COLO668 (cell line): ENCODE results near the gene CCDC34.
"Not testable (repeated sequence)": the region's sequence is repeated elsewhere in the genome, so short reads cannot be mapped to it uniquely, and the experiment has no call there.

Source experiments
- DNase-seq: peaks from one replicate; lab custom pipeline; 2025; ENCODE audit not compliant: unreplicated experiment; lab: John Stamatoyannopoulos, UW

The CCDC34 gene

GRCh38 chr11:27328614-27329013 lies 34.4 kb downstream of the CCDC34 start:
- DNase-seq, result no peak

GRCh38 chr11:27327064-27327463 lies 36.0 kb downstream of the CCDC34 start:
- DNase-seq, result not testable (repeated sequence)

GRCh38 chr11:27322196-27322595 lies 40.8 kb downstream of the CCDC34 start:
- DNase-seq, result not testable (repeated sequence)

GRCh38 chr11:27321340-27321739 lies 41.7 kb downstream of the CCDC34 start:
- DNase-seq, result peak; percentile 28

GRCh38 chr11:27319072-27319471 lies 43.9 kb downstream of the CCDC34 start:
- no peak for DNase-seq

- no peak for DNase-seq
Observed at GRCh38 chr11:27317751-27318150, 45.3 kb downstream of the CCDC34 start.

GRCh38 chr11:27315836-27316235 lies 47.2 kb downstream of the CCDC34 start:
- no peak for DNase-seq

- DNase-seq, result no peak
Observed at GRCh38 chr11:27313157-27313821, 49.7 kb downstream of the CCDC34 start.

- no peak for DNase-seq
Observed at GRCh38 chr11:27312110-27312509, 50.9 kb downstream of the CCDC34 start.

- no peak for DNase-seq
Observed at GRCh38 chr11:27310707-27311106, 52.3 kb downstream of the CCDC34 start.

GRCh38 chr11:27310182-27310581 lies 52.8 kb downstream of the CCDC34 start:
- DNase-seq, result no peak

GRCh38 chr11:27309046-27309445 lies 54.0 kb downstream of the CCDC34 start:
- no peak for DNase-seq

- DNase-seq, result no peak
Observed at GRCh38 chr11:27307232-27307631, 55.8 kb downstream of the CCDC34 start.

- DNase-seq, result no peak
Observed at GRCh38 chr11:27305751-27306150, 57.3 kb downstream of the CCDC34 start.

- no peak for DNase-seq
Observed at GRCh38 chr11:27304514-27304913, 58.5 kb downstream of the CCDC34 start.

- no peak for DNase-seq
Observed at GRCh38 chr11:27303903-27304302, 59.1 kb downstream of the CCDC34 start.

GRCh38 chr11:27300974-27301373 lies 62.0 kb downstream of the CCDC34 start:
- DNase-seq, result no peak

GRCh38 chr11:27297616-27298015 lies 65.4 kb downstream of the CCDC34 start:
- DNase-seq, result no peak

- no peak for DNase-seq
Observed at GRCh38 chr11:27296497-27296896, 66.5 kb downstream of the CCDC34 start.

- DNase-seq, result no peak
Observed at GRCh38 chr11:27295928-27296327, 67.1 kb downstream of the CCDC34 start.

- no peak for DNase-seq
Observed at GRCh38 chr11:27294654-27295053, 68.4 kb downstream of the CCDC34 start.

GRCh38 chr11:27293515-27294417 lies 69.2 kb downstream of the CCDC34 start:
- DNase-seq, result no peak
